ENCODE data around the gene CNGA2.
"Not testable (repeated sequence)": the region's sequence is repeated elsewhere in the genome, so short reads cannot be mapped to it uniquely, and the experiment has no call there.

CNGA2 gene

DNA sequence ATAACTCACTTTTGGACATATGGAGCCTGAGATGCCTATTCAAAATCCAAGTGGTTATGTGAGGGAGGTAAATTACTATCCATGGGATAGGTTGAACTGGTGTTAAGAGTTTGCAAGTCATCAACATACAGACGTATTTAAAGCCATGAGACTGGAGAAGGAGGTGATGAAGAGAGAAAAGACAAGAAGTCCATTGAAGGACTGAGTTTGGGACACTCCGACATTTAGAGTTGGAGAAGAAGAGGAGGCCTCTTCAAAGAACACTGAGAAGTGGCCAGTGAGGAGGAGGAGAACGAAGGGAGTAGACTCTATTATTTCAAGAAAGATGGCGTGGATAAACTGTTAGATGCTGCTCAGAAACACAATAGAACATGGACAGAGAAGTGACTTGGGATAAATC is at the start of gene CNGA2:
TSS of gene CNGA2 (plus strand) at position 301 of the 400 bp plus-strand sequence. CDS start 3,738 bp downstream, outside the sequence.
- no peak for DNase-seq

DNA sequence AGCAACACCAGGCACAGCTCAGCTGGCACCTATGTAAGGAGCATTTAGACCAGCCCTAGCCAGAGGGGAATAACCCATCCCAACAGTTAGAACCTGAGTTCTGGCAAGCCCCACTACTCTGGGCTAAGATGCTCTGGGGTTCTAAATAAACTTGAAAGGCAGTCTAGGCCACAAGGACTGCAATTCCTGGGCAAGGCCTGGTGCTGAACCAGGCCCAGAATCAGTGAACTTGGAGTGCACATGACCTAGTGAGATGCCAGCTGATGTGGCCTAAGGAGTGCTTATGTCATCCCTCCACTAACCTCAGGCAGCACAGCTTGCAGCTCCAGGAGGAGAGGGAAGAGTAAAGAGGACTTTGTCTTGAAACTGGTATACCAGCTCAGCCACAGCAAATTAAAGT is 46.9 kb upstream of the CNGA2 start:
- no peak for DNase-seq

GRCh38 chrX:151688695-151689094 is 45.9 kb upstream of the CNGA2 start:
- DNase-seq: no peak

DNA sequence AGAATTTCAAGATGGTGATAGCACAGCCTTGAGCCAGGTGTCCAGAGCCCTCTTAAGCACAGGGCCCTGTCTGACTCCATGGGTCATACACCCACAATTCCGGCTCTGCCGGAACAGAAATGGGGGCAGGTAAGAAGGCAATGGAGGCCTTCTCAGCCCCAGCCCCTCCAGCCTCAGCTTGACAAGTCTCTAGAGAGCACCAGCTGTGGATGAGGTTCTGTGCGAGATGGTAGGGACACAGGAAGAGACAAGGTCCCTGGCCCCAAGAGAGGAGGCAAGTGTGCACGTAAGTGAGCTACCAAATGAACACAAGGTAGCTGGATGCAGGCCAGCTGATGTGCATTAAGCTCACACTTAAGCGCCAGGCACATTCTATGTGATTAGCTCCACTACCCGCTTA is 41.7 kb upstream of the CNGA2 start:
- DNase-seq: no peak

GRCh38 chrX:151694121-151694520 is 40.4 kb upstream of the CNGA2 start:
- no peak for DNase-seq

DNA sequence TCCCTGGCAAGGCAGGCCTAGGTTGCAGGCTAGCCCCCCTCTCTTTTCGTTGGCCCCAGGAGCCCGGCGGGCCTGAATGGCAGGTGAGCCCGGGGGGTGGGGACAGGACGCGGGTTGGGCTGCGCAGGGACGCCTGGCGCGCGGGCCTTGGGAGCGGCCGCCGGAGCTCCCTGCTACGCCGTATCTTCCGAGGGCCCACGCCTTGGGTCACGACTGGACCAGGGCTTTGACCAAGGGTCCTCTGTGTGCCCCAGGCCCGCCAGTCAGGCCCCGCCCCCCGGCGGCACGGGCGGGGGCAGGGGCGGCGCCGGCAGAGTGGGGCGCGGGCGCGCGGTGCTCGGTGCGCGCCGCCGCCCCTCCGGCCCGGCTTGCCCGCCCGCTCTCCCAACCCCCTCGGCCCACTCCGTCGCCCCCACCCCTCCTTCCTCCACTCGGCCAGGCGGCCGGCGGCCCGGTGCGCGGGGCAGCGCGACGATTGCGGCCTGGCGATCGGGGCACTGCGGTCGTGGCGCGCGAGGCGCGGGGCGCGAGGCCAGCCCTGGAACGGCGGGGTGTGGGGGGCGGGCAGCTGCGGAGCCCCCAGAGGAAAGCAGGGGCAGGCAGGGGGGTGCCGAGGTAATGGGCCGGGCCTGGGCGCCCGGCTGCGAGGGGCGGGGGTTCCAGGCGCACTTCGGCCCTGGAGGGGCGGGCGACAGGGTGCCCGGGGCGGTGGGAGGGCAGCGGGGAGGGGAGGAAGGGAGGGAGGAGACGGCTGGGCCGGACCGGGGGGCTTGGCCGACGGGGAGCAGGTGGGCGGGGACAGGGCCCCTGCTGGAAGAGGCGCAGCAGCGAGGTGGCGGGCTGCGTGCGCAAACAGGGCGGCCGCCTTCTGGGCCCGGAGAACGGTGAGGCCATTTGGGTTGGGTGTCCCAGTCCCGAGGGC is 39.6 kb upstream of the CNGA2 start, which contains the start of gene PRRG3:
TSS of gene PRRG3 (plus strand) at position 798 of the 922 bp plus-strand sequence. CDS start 3,357 bp downstream, outside the sequence.
- DNase-seq: no peak

- no peak for DNase-seq
Measured at GRCh38 chrX:151695583-151696340, 38.8 kb upstream of the CNGA2 start.

DNA sequence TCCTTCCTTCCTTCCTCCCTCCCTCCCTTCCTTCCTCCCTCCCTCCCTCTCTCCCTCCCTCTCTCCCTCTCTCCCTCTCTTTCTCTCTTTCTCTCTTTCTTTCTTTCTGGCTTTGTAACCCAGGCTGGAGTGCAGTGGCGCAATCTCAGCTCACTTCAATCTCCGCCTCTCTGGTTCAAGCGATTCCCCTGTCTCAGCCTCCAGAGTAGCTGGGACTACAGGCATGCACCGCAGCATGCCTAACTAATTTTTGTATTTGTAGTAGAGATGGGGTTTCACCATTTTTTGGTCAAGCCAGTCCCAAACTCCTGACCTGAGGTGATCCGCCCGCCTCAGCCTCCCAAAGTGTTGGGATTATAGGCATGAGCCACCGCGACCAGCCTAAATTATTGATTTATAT is 37.5 kb upstream of the CNGA2 start:
- not testable (repeated sequence) for DNase-seq

DNA sequence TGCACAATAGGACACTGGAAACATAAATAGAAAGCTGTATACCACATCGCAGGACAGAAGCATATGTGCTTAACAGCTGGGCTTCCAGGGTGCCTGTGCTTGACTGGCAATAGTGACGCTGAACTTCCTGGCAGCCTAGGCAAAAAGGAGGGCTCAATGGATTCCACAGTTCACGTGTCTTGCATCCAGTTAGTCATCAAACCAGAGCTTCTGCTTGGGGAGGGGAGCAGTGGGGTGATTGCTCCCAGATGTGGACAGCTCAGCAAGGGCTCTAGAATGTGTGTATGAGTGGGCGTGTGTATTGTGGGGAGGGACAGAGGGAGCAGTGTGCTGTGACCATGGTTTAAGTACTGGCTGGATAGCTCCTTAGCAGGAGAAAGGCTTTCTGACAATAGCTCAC is 37.0 kb upstream of the CNGA2 start:
- no peak for DNase-seq

DNA sequence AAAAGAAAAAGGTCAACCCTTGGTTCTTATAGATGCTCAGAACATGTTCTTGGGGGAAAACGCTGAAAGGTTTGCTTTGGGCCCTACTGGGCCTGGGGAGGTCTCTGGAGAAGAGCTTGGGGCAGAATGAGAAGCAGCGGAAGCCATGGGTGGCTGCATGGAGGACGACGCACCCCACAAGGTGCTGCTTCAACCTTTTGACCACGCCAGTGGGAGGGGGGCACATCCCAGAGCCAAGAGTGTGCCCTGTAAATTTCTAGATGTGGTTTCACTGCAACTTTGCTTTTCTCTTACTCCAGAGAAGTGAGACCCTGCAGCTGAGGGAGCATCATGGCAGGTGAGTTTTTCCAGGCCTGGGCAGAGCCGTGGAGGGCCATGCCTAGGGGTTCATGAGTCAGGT is 36.1 kb upstream of the CNGA2 start:
- DNase-seq: no peak

GRCh38 chrX:151699746-151700145 is 34.8 kb upstream of the CNGA2 start:
- DNase-seq: no peak

GRCh38 chrX:151700581-151700980 is 34.0 kb upstream of the CNGA2 start:
- DNase-seq: no peak

DNA sequence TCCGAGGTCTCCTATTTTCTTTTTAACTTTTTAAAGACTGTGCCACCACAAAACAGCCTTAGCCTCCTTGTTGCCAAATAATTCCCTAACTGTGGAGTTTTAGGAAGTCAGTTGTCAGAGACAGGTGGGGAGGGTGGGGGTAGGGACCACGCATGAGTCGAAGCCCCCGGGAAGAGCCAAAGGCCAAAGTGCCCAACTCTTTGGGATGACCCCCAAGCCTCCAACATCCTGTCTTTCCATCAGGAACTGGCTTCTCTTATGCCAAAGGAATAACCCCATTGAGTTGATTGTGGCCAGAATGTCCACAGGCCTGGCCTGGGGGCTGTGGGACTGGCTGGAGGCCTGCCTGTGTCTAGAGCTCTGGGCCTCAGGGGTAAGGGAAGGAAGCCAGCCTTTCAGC is 33.5 kb upstream of the CNGA2 start:
- no peak for DNase-seq

- DNase-seq: no peak
Measured at GRCh38 chrX:151701531-151701930, 33.0 kb upstream of the CNGA2 start.

GRCh38 chrX:151702026-151702714 is 32.4 kb upstream of the CNGA2 start:
- no peak for DNase-seq

GRCh38 chrX:151702741-151703340 is 31.7 kb upstream of the CNGA2 start:
- DNase-seq: no peak

DNA sequence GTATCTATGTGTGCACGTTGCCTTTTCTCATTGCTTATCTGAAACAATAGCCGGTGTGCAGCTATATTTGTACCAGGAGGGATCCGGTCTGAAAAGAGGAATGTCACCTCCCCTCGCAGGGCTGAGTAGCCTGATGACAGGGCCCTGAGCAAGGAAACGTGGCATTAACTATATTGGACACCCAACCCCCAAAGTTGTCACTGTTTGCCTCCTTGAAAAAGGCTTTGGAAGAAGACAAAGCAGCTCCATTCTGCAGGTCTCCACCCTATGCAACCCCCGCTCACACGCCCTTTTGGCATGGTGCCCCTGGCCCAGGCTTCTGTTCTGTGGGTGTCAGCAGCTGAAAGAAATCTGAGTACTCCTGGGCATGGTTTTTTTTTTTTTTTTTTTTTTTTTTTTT is 31.1 kb upstream of the CNGA2 start:
- no peak for DNase-seq

GRCh38 chrX:151704041-151704663 is 30.4 kb upstream of the CNGA2 start:
- no peak for DNase-seq

DNA sequence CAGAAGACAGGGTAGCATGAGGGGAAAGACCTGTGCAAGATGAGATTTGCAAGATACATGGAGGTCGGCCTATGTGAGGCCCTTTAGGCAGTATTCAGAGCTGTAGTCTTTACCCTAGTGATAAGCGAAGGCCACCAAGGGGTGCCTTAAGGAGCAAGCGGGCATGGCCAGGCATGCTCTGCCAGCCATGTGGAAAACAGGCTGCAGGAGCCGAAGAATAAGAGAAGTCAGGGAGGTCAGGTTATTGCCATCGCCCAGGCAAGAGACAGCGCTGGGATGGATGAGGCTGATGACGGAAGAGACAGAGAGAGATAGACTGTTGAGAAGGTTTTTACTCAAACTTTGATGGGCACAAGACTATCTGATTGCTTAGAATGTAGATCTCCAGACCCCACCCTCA is 25.7 kb upstream of the CNGA2 start:
- no peak for DNase-seq

GRCh38 chrX:151710457-151710856 is 24.1 kb upstream of the CNGA2 start:
- no peak for DNase-seq

DNA sequence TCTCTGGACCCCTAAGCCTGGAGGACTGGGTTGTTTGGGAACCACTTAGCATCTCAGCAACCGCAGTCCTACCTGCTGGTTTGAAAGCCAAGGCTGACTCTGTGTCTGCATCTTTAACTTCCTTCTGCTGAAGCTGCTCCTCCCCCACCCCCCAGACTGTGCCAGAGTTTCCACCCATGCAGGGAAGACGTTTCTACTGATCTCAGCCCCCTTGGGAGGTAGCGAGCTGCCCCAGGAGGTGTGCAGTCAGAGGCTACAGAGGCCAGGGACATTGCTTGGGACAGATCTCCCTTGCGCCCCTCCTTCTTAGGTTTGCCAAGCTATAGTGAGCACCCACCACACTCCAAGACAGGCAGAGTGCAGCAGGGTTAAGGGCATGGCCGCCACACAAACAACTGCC is 23.4 kb upstream of the CNGA2 start:
- DNase-seq: no peak

DNA sequence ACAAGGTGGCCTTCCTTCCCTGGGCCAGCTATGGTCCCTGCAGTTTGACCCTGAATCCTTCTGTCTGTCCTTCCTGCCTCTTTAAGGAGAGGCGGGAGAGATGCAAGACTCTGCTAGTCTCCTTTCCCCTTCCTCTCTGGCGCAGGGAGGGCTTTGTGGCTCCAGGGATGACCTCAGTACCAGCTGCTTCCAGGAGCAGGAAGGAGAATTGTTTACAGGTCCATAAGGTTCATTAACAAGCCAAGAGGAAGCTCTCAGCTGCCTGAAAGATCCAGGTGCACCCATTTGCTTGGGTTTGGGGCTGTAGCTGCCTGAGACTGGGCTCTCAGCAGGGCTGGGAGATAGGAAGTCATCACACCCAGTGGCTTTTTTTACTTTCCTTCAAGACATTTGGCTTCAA is 22.8 kb upstream of the CNGA2 start:
- DNase-seq: no peak
